SU-DHL-6 (cell line): ENCODE results near the gene SEPTIN1.
A peak's percentile ranks its signal among the peaks of the same experiment; 100 is the strongest.

Source experiments
- H2AFZ ChIP-seq: fragments of 200-600 bp; sonication (generic); 2 replicates; pipeline ENCODE4 v1.6.1; 2014; ENCODE audit warnings: low read depth, mild to moderate bottlenecking, moderate library complexity, mixed read lengths, antibody characterized with exemption, low read length; ENCODE audit not compliant: severe bottlenecking
- H3F3A ChIP-seq: fragments of 200-600 bp; shearing (Covaris generic); 2 replicates; pipeline ENCODE4 v1.6.0; 2016; ENCODE audit warnings: antibody characterized with exemption, mild to moderate bottlenecking; ENCODE audit not compliant: insufficient read depth
- H3K27ac ChIP-seq: fragments of 200-600 bp; sonication (generic); 2 replicates; pipeline ENCODE4 v1.5.1; 2016; ENCODE audit warnings: low read depth, mild to moderate bottlenecking, low read length, moderate library complexity, mixed read lengths
- H3K27me3 ChIP-seq: fragments of 200-600 bp; sonication (generic), shearing (Covaris generic); 2 replicates; pipeline ENCODE4 v1.6.0; 2014; ENCODE audit warnings: mild to moderate bottlenecking, low read length
- H3K36me3 ChIP-seq: fragments of 200-600 bp; sonication (generic); 2 replicates; pipeline ENCODE4 v1.6.1; 2014; ENCODE audit warnings: mild to moderate bottlenecking, low read length, mixed read lengths
- H3K4me2 ChIP-seq: fragments of 300-600, 200-600 bp; shearing (Covaris generic), sonication (generic); 2 replicates; pipeline ENCODE4 v1.6.0; 2014; ENCODE audit warnings: low read length, low read depth, mild to moderate bottlenecking; ENCODE audit not compliant: poor library complexity, severe bottlenecking
- H3K4me3 ChIP-seq: fragments of 200-600 bp; sonication (generic); 2 replicates; pipeline ENCODE4 v1.5.1; 2014; ENCODE audit warnings: antibody characterized with exemption, low read length, mild to moderate bottlenecking, mixed read lengths; ENCODE audit not compliant: insufficient read depth, poor library complexity, severe bottlenecking
- H3K79me2 ChIP-seq: fragments of 200-600 bp; sonication (generic); 2 replicates; pipeline ENCODE4 v1.6.1; 2014; ENCODE audit warnings: mild to moderate bottlenecking, low read length, moderate library complexity; ENCODE audit not compliant: insufficient read depth
- H3K9ac ChIP-seq: fragments of 200-600 bp; sonication (generic); 2 replicates; pipeline ENCODE4 v1.7.0; 2014; ENCODE audit warnings: mild to moderate bottlenecking, low read length
- H3K9me2 ChIP-seq: fragments of 200-600 bp; sonication (generic); replicated peaks from 2 replicates; pipeline ENCODE4 v1.6.1; 2014; ENCODE audit warnings: low read length; ENCODE audit not compliant: insufficient read depth
- H3K9me3 ChIP-seq: fragments of 200-600 bp; sonication (generic); 2 replicates; pipeline ENCODE4 v1.6.1; 2014; ENCODE audit warnings: low read length, mixed read lengths; ENCODE audit not compliant: insufficient read depth
- H4K20me1 ChIP-seq: fragments of 200-600 bp; sonication (generic); 2 replicates; pipeline ENCODE4 v1.6.1; 2014; ENCODE audit warnings: low read depth, mild to moderate bottlenecking, antibody characterized with exemption, low read length, moderate library complexity, mixed read lengths
- EZH2phosphoT487 ChIP-seq: fragments of 200-600 bp; sonication (generic), shearing (Covaris generic); conservative IDR thresholded peaks from 2 replicates; pipeline ENCODE4 v1.6.1; 2018; ENCODE audit warnings: mild to moderate bottlenecking, antibody characterized with exemption, low read length, moderate library complexity, mixed read lengths
- TF ChIP-seq, protein P1 (sequence below): fragments of 200-600 bp; sonication (generic); IDR thresholded peaks from one replicate; pipeline ENCODE4 v1.5.1; 2017; ENCODE audit warnings: antibody characterized with exemption, mild to moderate bottlenecking, low read length, moderate library complexity; ENCODE audit not compliant: insufficient read depth, poor library complexity, severe bottlenecking

Gene SEPTIN1

DNA sequence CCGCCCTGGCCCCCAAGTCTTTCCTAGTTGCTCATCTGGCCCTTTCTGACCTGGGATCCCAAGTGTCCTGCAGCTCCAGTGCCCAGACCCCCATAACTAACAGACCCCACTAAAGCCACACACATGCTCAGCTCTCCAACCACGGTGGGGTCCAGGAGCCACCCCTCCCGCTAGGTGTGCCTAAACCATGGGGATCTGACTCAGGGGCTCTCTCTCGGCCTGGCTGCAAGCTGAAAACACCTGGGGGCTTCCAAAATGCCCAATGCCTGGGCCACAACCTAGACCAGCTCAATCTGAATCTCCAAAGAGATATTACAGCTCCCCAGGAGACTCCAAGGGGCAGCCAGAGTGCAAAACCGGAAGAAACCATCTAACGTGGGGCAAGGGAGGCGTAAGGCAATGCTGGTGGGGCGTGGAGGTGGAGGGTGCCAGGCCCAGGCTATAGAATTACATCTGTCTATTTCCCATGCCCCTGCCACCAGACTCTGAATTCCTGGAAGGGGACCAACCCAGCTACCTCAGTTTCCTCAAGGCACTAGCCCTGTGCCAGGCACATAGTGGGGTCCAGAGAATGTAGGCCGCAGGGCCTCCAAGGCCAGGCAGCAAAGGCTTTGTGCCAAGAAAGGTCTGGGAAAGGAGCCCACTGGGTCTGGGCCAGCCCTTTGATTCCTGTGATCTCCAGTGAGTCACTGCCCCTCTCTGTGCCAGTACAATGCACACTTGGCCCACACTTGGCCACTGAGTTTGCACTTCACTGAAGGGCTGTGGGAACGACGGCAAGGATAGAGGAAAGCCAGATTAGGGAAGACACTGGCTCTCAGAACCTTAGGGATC, 30.6 kb downstream of the SEPTIN1 start:
- no peaks in the 10 kb centered on the region for H3K27me3 ChIP-seq
- H2AFZ ChIP-seq = no peak overlapping the region
- H4K20me1 ChIP-seq = no peaks in the 10 kb centered on the region
- peak overlapping the region; percentile 39 for H3K9ac ChIP-seq
- H3K79me2 ChIP-seq = peaks cover 21% of the 10 kb centered on the region
- H3K4me3 ChIP-seq = no peak overlapping the region
- H3K9me3 ChIP-seq = no peaks in the 10 kb centered on the region
- no peaks in the 10 kb centered on the region for H3K9me2 ChIP-seq
- H3K27ac ChIP-seq = peak overlapping the region; percentile 95
- no peak for TF ChIP-seq EZH2phosphoT487
- TF ChIP-seq, protein P1, sequence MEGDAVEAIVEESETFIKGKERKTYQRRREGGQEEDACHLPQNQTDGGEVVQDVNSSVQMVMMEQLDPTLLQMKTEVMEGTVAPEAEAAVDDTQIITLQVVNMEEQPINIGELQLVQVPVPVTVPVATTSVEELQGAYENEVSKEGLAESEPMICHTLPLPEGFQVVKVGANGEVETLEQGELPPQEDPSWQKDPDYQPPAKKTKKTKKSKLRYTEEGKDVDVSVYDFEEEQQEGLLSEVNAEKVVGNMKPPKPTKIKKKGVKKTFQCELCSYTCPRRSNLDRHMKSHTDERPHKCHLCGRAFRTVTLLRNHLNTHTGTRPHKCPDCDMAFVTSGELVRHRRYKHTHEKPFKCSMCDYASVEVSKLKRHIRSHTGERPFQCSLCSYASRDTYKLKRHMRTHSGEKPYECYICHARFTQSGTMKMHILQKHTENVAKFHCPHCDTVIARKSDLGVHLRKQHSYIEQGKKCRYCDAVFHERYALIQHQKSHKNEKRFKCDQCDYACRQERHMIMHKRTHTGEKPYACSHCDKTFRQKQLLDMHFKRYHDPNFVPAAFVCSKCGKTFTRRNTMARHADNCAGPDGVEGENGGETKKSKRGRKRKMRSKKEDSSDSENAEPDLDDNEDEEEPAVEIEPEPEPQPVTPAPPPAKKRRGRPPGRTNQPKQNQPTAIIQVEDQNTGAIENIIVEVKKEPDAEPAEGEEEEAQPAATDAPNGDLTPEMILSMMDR = no peak
- peak overlapping the region; percentile 62 for H3K4me2 ChIP-seq
- H3K36me3 ChIP-seq = no peaks in the 10 kb centered on the region
- peaks cover 48% of the 10 kb centered on the region for H3F3A ChIP-seq

DNA sequence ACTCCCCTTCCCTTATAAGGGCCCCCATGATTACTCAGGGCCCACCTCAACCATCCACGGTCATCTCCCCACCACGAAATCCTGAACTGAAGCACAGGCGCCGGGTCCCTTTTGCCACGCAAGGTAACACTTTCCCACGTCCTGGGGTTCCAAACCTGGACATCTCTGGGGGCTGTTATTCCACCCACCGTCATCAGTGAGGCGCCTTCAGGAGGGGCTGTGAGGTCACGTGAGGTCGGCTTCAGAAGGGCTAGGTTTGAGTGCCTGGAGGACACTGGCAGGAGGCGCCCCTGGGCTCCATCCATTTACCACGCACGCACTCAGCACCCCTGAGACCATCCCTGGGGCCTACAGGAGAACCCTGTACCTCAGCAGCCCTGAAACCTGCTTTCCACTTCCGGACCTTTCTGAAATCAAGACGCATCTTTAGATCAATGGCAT, 31.3 kb downstream of the SEPTIN1 start:
- no peak overlapping the region for H3K4me3 ChIP-seq
- H3K9ac ChIP-seq = peak overlapping the region; percentile 39
- H3K9me3 ChIP-seq = no peaks in the 10 kb centered on the region
- H3K79me2 ChIP-seq = peaks cover 21% of the 10 kb centered on the region
- H3K27ac ChIP-seq = peak overlapping the region; percentile 95
- H3K9me2 ChIP-seq = no peaks in the 10 kb centered on the region
- peaks cover 44% of the 10 kb centered on the region for H3F3A ChIP-seq
- H2AFZ ChIP-seq = no peak overlapping the region
- H3K36me3 ChIP-seq = no peaks in the 10 kb centered on the region
- no peak for TF ChIP-seq EZH2phosphoT487
- TF ChIP-seq, protein P1 = no peak
- no peaks in the 10 kb centered on the region for H4K20me1 ChIP-seq
- no peaks in the 10 kb centered on the region for H3K27me3 ChIP-seq
- peak overlapping the region; percentile 62 for H3K4me2 ChIP-seq

DNA sequence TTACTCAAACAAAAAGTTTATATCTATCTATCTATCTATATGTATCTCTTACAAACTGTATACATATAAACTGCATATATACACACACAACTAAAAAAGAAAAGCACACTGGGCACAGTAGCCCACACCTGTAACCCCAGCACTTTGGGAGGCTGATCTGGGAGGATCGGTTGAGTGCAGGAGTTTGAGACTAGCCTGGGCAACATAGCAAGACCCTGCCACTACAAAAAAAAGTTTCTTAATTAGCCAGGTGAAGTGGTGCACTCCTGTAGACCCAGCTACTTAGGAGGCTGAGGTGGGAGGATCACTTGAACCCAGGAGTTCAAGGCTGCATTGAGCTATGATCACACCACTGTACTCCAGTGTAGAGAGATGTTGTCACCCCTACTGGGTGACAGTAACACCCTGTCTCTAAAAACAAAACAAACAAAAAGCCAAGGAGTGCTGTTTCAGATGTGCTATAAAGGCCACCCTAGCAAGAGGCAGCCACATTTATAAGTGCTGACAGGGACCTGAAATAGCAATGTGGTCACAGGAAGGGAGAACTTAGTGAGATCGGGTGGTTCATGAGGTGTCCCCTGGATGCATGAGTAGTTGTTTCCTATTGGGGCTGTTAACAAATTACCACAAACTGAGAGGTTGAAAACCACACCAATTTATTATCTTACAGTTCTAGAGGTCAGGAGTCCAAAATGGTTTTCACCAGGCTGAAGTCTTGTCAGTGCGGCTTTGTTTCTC, 32.1 kb downstream of the SEPTIN1 start:
- H3K9ac ChIP-seq = peak overlapping the region; percentile 39
- H3K36me3 ChIP-seq = no peaks in the 10 kb centered on the region
- H3K4me2 ChIP-seq = peak overlapping the region; percentile 62

More for the DNA sequence above, 32.1 kb downstream of the SEPTIN1 start:
- peaks cover 49% of the 10 kb centered on the region for H3F3A ChIP-seq
- peak overlapping the region; percentile 95 for H3K27ac ChIP-seq
- no peaks in the 10 kb centered on the region for H4K20me1 ChIP-seq
- H3K4me3 ChIP-seq = no peak overlapping the region
- H3K9me3 ChIP-seq = no peaks in the 10 kb centered on the region
- no peak for TF ChIP-seq EZH2phosphoT487
- no peak overlapping the region for H2AFZ ChIP-seq
- no peaks in the 10 kb centered on the region for H3K9me2 ChIP-seq
- H3K79me2 ChIP-seq = peaks cover 21% of the 10 kb centered on the region
- H3K27me3 ChIP-seq = no peaks in the 10 kb centered on the region
